GM18951 (cell line): ENCODE data around the gene FSIP1.

Experiments
- POLR2A ChIP-seq: IDR thresholded peaks from 4 replicates; pipeline ENCODE4 v1.6.1; 2011; ENCODE audit warnings: mild to moderate bottlenecking; ENCODE audit not compliant: insufficient read length, insufficient read depth; ENCODE audit errors: extremely low read depth
- in situ Hi-C: fragments of 300-500 bp; cut with MboI; formaldehyde crosslinking; loops from one replicate; pipeline ENCODE4 v1.12.0; 2022; ENCODE audit warnings: low sequenced_read_pairs, mixed read lengths, inconsistent platforms; ENCODE audit not compliant: unreplicated experiment

Gene FSIP1

DNA sequence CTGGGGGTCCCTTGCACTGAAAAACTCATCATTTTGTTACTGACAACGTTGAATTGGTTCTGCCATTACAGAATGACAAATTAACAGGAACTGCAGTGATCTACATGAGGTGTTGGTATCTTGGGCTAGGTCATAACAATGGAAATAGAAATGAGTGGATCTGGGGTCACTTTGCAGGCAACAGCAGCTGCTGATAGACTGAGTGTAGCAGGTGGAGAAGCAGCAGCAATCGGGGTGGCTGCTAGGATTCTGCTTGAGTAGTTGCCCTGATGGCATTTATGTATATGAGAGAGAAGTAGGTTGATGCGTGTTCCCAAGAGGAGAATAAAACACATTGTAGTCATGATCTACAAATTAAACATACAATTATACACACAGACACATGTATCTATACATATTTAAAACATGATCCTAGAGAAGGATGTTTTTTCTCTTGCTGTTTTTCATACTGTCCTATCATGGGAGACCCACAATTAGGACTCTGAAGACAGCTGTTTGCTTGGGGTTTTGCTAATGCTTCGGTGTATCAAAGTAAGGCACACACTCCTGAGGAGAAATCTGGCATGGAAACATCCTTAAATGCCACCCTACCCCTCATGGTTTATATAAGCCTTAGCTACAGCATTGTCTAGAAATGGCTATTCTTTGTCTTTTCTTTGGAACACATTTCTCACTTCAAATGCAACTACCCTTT, 217.5 kb downstream of the FSIP1 start:
- no peak for TF ChIP-seq POLR2A
- in situ Hi-C loops = no loop called here

DNA sequence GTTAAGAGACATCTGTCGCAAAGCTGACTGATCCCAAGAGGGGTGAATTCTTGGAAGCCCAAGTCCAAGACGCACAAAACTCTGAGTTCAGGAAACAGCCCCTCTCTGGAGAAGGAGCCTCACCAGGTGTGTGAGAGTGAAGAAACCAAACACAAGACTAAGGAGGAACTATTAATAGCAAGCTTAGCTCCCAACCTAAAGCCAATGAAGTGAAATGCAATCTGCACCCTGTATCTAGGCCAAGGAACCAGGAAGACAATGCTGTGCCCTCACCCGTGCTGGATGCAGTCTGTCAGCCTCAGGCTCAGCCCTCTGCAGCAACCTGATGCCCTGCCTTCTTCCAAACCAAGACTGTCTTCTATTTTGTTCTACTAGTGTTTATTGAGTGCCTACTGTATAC, 224.2 kb downstream of the FSIP1 start:
- in situ Hi-C loops = no loop called here

DNA sequence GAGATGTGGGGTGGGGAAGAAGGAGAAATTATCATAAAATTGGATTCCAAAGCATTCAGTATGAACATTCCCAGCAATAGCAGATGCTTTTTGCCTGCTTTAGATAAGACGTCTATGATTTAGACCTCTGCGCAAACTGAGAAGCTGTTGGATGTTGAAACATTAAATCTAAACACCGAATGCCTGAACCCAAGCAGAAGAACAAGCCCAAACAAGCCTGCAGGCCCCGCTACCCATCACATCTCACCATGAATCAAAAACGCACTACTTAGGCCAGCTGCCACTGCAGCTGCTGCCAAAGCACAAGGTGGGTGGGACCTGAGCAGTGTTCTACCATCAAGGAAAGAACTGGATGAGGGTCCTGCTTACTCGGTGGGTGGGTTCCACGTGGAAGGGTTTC, 226.2 kb downstream of the FSIP1 start:
- in situ Hi-C loops = no loop called here
- TF ChIP-seq POLR2A = no peak

More for the DNA sequence above, 224.2 kb downstream of the FSIP1 start:
- TF ChIP-seq POLR2A = no peak

DNA sequence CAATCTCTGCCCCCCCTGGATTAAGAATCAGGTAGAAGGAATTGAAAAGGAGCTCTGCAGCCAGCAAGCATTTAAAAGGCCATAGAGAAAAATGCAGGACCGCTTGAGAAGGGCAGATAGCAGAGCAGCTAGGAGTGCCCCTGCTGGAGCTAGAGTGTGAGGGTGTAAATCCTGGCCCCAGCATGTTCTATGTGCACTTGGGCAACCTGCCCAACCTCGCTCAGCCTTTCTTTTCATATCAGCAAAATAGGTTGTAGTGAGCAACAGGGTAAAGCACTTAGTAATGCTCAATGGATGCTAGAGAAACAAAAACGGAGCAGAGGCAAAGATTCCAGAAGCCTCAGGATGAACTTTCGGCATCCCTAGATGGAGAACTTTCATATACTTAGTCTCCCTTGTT, 226.8 kb downstream of the FSIP1 start:
- no peak for TF ChIP-seq POLR2A

DNA sequence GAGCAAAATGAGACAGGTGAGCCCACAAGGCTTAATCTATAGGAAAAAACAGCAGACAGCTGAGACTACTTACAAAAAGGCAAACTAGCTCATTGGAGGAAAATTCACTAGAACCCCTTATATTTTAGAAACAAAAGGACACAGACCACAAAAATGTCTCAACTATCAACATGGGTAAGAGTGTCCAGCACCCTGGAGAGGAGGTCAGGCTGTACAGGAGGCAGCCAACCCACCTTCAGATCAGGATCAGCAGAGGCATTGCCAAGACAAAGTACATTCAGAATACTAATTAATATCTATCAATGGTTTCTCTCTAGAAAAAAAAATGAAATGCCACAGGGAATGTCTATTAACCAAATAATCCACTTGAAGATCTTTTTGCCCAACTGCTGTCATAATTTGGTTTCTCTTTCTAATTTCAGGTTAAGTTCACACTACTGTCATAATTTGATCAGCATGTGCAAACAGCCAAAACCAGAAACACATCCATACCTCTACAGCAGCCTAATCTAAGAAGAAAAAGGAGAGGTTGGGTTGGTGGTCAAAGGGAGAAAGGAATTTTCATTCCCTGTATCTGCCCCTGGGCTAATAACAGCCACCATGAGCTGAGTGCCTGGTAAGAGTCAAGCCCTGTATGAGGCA, 227.8 kb downstream of the FSIP1 start:
- TF ChIP-seq POLR2A = no peak
- in situ Hi-C loops = no loop called here

More for the DNA sequence above, 226.8 kb downstream of the FSIP1 start:
- in situ Hi-C loops = no loop called here

DNA sequence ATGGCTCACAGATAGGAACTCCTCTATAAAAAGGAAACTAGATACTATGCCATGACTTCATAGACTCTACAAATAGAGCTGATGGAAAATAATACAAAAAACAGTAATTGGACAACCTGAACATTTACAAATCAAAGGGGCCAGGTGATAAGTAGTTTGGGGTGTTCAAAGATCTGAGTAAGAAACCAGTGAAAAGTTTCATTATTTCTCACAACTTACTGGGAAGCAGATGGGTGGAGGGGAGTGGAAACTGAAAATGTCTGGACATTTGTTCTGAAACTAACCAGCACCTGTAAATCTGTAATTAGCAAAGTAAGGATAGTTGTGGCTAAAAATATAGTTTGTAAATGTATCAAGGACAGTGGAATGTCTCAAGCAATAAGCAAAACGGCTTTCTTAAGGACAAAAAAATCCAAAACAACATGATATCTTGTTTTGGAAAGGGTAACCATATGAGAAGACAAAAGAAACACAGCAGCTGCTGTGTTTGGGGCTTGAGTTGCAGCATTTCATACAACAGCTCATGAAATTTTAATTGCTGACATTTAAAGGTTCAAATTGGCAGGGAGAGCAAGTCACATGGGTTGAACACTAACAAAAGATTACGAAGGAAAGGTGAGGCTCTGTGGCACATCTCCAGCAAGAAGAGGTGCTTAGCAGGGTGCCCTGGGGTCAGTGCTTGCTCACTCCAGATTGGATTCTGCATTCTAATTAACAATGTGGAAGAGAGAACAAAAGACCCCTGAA, 228.5 kb downstream of the FSIP1 start:
- no peak for TF ChIP-seq POLR2A
- in situ Hi-C loops = no loop called here

DNA sequence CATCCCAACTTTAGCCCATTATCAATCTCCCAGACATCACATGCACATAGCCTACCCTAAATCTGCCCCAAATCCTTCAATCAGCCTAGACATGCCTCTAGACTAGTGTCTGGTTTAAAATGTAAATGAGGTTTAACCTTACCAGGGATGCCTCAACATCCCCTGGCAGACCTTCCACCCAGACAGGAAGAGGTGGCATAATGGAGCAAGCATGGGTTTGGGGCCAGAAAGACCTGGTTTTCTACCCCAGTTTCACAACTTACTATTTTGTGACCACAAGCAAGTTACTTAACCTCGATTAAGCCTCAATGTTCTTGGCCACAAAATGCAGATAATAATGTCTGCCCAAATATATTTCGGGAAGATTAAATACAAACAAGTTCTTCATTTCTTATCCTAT, 230.1 kb downstream of the FSIP1 start:
- no peak for TF ChIP-seq POLR2A
- in situ Hi-C loops = no loop called here

DNA sequence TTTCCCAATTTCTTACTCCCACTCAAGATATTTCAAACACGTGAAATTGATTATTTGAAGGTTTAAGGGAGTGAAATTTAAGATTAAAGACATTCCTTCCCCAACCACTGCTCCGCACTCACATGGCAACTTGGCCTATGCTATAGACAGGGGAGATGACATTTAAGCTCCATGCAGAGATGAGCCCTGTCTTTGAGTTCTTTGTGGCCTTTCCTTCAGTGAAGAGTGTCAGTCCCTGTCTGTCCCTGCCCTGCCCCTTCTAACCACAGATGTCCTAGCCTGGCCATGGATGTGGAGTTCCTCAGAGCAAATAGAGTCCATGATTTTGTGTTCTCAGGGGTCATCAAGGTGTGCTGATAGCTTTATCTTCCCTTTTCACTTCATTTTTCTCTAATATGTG, 231.2 kb downstream of the FSIP1 start:
- TF ChIP-seq POLR2A = no peak
- in situ Hi-C loops = no loop called here
